ENCODE data around the gene C2CD4A.

DNA sequence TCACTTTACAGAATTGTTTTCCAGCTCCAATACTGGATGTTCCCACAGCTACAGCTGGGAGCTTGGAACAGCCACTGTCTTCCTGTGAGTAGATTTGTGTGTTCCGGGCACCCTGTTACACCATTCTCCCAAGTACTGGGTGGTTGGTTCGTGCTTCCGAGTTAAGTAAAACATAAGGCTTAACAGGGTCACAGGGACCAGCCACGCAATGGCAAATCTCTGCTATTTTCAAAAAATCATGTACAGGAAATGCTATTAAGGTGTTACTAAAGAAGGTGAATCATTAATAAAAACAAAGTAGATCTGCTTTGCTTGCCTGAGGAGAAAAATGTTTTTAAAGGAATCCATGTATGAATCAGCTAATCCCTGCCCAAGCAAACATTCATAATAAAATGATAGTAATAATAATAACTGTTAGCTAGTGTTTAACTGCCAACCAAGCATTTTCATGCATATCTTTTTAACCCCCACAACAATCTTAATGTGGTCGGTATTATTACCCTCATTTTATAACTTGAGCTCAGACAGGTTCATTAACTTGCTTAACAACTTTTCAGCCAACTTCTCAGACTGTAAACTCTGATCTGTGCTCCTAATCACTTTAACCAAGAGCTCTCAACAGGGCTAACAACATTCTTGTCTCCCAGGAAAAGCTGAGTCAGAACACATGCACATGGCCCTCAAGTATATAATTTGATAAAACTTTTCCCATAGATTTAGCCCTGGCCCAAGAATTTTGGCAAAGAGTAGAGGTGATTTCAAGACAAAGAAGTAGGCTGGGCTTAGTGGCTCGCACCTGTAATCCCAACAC, 2.7 kb upstream of the C2CD4A start:
- TF ChIP-seq POLR2A (IDR thresholded peaks at IDR 0.05) (no peak), POLR2AphosphoS5 (IDR thresholded peaks at IDR 0.05) (no peak)
- TF ChIP-seq, protein P1, sequence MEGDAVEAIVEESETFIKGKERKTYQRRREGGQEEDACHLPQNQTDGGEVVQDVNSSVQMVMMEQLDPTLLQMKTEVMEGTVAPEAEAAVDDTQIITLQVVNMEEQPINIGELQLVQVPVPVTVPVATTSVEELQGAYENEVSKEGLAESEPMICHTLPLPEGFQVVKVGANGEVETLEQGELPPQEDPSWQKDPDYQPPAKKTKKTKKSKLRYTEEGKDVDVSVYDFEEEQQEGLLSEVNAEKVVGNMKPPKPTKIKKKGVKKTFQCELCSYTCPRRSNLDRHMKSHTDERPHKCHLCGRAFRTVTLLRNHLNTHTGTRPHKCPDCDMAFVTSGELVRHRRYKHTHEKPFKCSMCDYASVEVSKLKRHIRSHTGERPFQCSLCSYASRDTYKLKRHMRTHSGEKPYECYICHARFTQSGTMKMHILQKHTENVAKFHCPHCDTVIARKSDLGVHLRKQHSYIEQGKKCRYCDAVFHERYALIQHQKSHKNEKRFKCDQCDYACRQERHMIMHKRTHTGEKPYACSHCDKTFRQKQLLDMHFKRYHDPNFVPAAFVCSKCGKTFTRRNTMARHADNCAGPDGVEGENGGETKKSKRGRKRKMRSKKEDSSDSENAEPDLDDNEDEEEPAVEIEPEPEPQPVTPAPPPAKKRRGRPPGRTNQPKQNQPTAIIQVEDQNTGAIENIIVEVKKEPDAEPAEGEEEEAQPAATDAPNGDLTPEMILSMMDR (IDR thresholded peaks at IDR 0.05): no peak
